ENCODE data around the gene CARD9. TPM values are rescaled to one million over a fixed set of nuclear protein-coding genes. Genes with fewer than 3 reads are reported as not detected.

CARD9 gene
- total and polyA plus RNA-seq, 2 of the 8 experiments (the other 6 are each of a cell fraction or from before 2014, with no cell fraction given): 0.15 to 1.1 TPM

DNA sequence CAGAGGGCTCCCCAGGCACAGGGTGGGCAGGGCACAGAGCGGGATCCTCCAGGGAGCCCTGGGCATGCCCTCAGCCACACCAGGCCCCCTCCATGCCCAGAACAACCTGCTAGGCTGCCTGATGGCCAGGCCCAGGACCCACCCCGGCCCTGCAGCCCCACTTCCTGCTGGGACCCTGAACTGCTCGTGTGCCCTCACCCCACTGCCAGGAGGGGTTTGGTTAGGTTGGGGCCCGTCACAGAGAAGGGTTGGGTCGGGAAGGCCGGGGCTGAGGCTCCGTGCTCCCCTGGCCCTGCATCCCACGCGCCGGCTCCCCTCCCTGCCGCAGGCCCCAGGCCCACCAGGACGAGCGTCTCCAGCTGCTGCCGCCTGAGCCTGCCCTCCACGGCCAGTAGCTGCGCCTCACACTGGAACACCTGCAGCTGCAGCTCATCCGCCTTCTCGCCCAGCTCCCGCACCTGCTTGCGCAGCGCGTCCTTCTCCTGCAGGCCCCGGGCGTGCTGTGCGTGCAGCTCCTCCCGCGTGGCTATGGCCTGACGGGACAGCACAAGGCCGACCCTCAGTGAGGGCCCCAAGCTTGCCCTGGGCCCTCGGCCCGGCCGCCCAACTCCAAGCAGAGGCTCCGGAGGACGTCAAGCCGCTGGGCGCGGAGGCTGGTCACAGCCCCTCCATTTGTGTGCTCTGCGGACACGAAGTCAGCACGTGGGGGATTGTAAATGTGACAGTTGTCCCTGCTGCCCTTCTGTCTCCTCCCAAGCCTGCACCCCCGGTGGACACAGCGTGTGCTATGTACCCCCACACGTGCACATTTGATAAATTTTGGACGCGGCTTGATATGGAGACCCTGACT, 5.9 kb downstream of the CARD9 start (continued):
- TF ChIP-seq FOSL1 (IDR thresholded peaks at IDR 0.05; ENCODE audit: insufficient read depth, low read depth, low read length): no peak
- TF ChIP-seq KDM1A (IDR thresholded peaks at IDR 0.05; ENCODE audit: borderline replicate concordance, low read length): no peak
- TF ChIP-seq POU5F1 (IDR thresholded peaks at IDR 0.05; ENCODE audit: low read depth, low read length): no peak
- TF ChIP-seq CBX8 (IDR thresholded peaks at IDR 0.05; ENCODE audit: borderline replicate concordance, low read depth, low read length): no peak
- TF ChIP-seq, protein P1, sequence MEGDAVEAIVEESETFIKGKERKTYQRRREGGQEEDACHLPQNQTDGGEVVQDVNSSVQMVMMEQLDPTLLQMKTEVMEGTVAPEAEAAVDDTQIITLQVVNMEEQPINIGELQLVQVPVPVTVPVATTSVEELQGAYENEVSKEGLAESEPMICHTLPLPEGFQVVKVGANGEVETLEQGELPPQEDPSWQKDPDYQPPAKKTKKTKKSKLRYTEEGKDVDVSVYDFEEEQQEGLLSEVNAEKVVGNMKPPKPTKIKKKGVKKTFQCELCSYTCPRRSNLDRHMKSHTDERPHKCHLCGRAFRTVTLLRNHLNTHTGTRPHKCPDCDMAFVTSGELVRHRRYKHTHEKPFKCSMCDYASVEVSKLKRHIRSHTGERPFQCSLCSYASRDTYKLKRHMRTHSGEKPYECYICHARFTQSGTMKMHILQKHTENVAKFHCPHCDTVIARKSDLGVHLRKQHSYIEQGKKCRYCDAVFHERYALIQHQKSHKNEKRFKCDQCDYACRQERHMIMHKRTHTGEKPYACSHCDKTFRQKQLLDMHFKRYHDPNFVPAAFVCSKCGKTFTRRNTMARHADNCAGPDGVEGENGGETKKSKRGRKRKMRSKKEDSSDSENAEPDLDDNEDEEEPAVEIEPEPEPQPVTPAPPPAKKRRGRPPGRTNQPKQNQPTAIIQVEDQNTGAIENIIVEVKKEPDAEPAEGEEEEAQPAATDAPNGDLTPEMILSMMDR (IDR thresholded peaks at IDR 0.05; ENCODE audit: control extremely low read depth in 1 of 3, insufficient read depth in 1 of 3, low read depth in 1 of 3, low read length in 3 of 3): no peak
- no peak for TF ChIP-seq RBBP5 (IDR thresholded peaks at IDR 0.05; ENCODE audit: borderline replicate concordance, low read depth, low read length)
- no peak for TF ChIP-seq RXRA (IDR thresholded peaks at IDR 0.05; ENCODE audit: insufficient read depth, low read depth, low read length)
- no peak for TF ChIP-seq SIX5 (IDR thresholded peaks at IDR 0.05; ENCODE audit: low read depth, low read length)
- TF ChIP-seq CHD1 (IDR thresholded peaks at IDR 0.05; ENCODE audit: low read depth, low read length): no peak
- TF ChIP-seq EGR1 (IDR thresholded peaks at IDR 0.05; ENCODE audit: borderline replicate concordance, low read depth, low read length): no peak
- TF ChIP-seq POLR2A (IDR thresholded peaks at IDR 0.05; ENCODE audit: control extremely low read depth in 1 of 2, low read depth in 2 of 2, low read length in 2 of 2): no peak
